HG02943 (cell line): ENCODE measurements around the gene ITGA2.
"Not testable (repeated sequence)": the region's sequence is repeated elsewhere in the genome, so short reads cannot be mapped to it uniquely, and the experiment has no call there.

Source experiments
- ATAC-seq: cut with Tn5 transposase; IDR thresholded peaks from one replicate; pipeline ENCODE4 v1.9.1; 2021; ENCODE audit warnings: mild to moderate bottlenecking, low read depth, moderate library complexity; ENCODE audit not compliant: unreplicated experiment

ITGA2 gene

DNA sequence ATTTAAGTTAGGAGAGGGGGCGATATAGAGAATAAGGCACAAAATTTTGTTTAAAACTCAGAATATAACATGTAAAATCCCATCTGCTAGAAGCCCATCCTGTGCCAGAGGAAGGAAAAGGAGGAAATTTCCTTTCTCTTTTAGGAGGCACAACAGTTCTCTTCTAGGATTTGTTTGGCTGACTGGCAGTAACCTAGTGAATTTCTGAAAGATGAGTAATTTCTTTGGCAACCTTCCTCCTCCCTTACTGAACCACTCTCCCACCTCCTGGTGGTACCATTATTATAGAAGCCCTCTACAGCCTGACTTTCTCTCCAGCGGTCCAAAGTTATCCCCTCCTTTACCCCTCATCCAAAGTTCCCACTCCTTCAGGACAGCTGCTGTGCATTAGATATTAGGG, 102.1 kb downstream of the ITGA2 start:
- no peak for ATAC-seq

DNA sequence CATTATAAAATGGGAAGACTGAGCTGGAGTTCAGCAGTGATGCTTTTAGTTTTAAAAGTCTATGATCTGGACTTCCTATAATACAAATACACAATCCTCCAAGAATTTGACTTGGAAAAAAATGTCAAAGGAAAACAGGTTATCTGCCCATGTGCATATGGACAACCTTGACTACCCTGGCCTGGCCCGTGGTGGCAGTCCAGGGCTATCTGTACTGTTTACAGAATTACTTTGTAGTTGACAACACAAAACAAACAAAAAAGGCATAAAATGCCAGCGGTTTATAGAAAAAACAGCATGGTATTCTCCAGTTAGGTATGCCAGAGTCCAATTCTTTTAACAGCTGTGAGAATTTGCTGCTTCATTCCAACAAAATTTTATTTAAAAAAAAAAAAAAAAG, 103.1 kb downstream of the ITGA2 start:
- no peak for ATAC-seq

DNA sequence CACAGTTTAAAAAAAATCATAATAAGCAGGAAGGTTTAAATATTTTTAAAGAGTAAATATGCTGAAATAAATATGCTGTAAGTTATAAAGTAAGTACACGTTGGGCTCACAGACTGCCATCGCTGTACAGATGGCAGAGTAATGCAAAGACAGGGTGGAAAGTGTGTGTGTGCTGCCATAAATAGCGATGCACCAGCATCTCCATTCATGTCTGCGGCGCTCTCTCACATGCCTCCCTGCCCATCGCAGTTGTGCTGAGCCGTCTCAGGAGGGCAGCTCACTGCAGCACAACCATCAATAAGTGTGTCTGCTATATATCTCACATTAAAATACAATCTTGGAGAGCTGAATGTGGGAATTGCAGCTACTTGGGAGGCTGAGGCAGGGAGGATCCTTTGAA, 106.1 kb downstream of the ITGA2 start:
- no peak for ATAC-seq

DNA sequence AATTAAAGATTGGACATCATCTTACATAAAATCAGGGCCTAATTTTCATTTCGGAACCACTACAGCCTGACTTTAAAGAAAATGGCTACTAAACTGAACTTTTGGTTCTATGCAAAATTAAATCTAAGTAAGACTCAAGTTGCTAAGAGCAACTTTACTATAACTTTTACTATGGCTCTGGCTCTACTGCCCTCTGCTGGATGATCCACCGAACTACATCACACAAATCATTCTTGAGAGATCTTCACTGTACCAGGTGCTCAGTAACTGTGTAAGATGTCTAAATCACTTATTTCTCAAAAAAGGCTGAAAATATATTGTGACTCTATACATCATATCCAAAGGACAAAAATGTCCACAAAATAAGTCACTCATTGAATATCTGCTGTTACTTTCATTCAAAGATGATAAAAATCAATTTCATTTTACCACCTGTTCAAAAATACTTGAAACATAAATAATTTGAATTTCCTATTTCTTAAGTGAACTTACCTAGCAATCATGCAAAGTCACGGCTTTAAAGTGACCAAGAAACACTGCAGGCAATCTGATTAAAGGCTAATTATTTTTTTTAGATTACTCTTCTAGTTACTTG, 106.9 kb downstream of the ITGA2 start:
- ATAC-seq = peak; percentile 56

DNA sequence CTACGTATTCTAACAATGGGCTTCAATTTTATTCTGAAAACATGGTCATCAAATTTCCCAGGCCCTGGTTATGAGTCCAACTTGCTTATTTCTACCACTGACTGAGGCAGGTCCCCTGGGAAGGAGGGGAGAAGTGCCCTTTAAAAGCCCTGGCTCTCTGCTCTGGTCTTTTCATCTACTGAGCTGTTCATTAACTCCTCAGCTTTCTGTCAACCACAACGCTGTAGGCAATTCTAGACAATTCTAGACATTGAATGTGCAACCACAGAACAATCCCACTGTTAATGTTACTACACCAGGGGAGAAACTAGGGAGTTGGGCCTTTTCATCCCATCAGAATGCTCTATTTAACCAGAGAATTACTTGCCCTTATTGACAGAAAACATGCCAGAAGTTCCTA, 110.4 kb downstream of the ITGA2 start:
- ATAC-seq = no peak

DNA sequence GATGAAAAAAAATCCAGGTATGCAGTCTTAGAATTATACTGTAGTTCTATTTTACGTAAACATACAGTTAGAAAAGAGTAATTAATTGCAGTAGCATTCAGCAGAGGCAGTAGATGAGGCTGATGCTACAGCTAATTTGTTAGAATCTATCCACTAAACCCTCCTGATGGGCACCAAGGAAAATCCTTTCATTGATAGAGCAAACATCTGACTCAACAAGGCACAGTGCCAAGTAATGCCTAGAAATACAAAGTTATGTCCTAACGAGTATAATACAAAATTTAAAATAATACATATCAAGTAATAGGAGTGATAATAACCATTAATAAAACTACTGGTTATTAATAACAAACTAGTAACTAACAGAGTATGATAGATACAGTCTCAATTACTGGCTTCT, 111.5 kb downstream of the ITGA2 start:
- ATAC-seq = no peak

DNA sequence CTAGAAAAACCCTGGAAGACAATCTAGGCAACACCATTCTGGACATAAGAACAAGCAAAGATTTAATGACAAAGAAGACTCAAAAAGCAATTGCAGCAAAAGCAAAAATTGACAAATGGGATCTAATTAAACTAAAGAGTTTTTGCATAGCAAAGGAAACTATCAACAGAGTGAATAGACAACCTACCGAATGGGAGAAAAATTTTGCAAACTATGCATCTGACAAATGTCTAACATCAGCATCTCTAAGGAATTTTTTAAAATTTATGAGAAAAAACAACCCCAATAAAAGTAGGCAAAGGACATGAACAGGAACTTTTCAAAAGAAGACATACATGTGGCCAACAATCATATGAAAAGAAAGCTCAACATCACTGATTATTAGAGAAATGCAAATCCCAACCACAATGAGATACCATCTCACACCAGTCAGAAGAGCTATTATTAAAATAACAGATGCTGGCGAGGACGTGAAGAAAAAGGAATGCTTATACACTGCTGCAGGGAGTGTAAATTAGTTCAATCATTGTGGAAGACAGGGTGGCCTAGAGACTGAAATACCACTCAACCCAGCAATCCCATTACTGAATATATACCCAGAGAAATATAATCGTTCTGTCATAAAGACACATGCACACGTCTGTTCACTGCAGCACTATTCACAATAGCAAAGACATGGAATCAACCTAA, 116.6 kb downstream of the ITGA2 start:
- no peak for ATAC-seq

DNA sequence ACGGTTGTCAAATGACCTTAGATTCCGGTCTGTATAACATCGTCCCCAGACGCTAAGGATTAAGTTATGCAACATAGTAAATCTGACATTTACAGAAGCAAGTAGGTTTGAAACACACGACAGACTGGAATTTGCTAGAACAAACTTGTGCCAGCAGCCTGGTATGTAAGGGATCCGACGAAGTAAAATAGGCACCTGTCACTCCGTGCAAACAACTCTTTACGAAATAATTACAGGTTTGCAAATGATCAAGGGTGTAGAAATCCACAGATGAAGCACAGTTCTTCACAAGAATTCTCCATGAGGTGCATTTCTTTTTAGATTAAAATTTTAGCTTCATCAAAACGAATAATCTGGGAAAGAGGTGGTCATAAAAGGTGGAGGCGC, 119.9 kb downstream of the ITGA2 start:
- ATAC-seq = no peak

DNA sequence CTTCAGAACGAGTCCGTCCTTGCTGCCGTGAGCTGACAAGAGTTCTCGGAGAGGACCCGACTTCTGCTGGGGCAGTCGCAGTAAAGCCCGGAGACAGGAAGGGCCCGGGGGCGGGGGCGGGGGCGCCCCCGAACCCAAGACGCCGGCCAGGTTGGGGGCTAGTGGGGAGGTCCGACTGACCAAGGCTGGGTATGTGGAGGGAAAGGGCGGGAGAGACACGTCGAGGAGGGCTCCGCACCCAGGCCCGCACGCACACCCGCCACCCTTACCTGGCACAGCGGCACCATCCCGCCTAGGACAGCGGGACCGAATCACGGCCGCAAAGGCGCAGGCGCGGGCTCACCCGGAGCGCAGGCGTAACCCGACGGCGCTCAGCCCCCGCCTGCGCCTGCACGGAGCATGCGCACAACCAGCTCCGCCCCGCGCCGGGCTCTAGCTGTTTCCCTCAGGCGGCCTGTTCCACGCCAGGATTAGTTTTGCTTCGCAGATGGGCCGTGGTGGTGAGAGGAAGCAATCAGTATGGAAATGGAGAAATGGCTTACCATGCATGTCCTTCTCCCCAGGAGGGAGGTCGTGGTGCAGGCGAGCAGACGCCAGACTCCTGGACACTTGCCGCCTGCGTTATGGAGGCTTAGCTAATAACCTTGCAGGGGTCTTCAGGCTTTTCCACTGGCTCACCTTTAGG, 120.4 kb downstream of the ITGA2 start, which contains the start of gene MOCS2:
TSS of gene MOCS2 (minus strand) at position 315 of the 685 bp plus-strand sequence. CDS start 2,583 bp downstream, outside the sequence.
- peak; percentile 96 for ATAC-seq

DNA sequence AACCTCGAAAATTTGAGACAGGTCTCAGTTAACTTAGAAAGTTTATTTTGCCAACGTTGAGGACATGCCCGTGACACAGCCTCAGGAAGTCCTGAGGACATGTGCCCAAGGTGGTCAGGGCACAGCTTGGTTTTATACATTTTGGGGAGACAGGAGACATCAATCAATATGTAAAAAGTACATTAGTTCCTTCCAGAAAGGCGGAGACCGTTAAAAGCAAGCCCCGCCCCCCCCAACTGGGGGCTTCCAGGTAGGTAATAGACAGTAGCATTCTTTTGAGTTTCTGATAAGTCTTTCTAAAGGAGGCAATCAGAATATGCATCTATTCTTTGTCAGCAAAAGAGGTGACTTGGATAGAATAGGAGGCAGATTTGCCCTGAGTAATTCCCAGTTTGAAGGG, 121.0 kb downstream of the ITGA2 start:
- ATAC-seq = peak; percentile 22

DNA sequence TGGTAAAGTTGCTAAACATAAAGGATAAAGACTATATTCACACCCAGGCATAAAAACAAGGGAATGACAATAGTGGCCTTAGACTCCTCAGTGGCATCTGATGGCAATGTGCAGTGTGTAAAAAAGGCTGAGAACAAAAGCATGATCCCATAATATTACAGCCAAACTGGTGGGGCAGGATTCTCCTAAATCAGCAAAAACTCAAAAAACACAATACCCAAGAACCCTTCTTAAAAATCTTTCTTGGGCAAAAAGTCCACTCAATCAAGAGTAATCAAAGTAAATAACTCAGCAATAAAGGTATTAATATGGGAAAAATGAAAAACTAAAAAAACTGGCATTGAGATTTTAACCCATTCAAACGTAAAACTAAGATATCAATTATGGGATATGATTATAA, 122.0 kb downstream of the ITGA2 start:
- ATAC-seq = no peak

DNA sequence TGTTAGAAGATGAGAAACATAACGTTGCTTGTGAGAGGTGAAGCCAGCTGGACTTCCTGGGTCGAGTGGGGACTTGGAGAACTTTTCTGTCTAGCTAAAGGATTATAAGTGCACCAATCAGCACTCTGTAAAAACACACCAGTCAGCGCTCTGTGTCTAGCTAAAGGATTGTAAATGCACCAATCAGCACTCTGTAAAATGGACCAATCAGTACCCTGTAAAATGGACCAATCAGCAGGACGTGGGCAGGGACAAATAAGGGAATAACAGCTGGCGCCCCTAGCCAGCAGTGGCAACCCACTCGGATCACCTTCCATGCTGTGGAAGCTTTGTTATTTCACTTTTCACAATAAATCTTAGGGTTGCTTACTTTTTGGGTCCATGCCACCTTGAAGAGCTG, 123.2 kb downstream of the ITGA2 start:
- not testable (repeated sequence) for ATAC-seq

DNA sequence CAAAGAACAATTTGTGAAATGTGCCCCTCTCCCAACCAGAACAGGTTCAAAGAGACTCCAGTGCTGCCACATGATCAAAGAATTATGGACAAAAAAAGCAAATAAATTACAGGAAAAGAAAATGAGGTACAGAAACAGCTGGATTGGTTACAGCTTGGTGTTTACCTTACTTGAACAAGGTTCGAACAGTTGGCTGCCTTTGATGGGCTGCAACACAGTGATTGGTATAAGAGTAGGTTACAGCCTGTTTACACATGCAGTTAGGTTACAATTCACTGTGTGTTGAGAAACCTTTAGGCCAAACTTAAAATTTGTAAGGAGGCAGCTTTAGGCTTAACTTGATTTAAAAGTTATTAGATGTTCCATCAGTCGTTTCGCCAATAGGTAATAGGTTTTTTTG, 123.8 kb downstream of the ITGA2 start:
- no peak for ATAC-seq

DNA sequence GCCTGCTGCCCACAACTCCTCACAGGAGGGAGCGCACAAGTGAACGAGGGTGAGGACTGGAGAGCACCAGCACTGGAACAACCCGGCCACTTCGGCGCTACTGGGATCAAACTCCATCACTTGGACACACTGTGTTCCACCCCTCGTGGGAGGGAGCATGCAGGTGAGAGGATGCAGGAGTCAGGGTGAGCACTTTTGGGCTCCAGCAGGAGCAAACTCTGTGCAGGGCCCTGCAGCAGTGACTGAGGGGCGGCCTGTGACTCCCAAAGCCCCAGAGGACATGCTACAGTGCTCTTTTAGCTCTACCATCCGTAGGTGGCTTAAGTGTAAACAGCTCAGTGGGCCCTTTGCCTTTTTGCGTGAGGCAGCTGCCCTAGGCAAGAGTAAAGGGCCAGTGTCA, 124.8 kb downstream of the ITGA2 start:
- no peak for ATAC-seq

DNA sequence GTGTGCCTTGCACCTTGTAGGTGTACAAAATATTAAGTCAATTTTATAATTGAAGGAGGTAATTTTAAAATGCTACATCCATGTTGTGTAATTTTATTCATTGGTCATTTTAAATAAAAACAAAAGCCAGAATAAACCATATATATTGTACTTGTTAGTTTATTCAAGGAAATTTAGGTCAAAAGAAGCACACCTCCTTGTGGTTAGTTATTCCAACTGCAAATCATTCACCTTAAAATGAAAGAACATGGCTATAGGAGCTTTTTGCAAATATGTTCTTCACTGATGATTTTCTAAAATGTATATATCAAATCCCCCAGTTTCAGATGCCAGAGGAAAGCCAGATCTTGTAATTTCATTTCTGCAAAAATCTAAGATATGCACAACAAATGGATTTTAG, 125.8 kb downstream of the ITGA2 start:
- no peak for ATAC-seq

DNA sequence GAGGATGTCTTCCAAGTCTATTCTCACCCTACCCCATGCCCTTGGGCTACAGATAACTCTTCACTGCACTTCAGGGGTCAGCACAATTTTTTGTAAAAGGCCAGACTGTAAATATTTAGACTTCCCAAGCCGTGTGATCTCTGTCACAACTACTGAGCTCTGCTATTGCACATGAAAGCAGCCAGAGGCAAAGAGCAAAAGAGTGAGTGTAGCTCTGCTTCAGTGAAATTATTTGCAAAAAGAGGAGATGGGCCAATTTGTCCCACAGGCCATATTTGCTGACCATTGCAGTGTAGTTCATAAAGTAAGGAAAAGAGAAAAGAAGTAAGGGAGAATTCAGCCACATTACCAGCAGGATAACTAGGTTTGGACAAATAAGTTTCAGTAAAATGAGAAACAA, 127.4 kb downstream of the ITGA2 start:
- no peak for ATAC-seq

DNA sequence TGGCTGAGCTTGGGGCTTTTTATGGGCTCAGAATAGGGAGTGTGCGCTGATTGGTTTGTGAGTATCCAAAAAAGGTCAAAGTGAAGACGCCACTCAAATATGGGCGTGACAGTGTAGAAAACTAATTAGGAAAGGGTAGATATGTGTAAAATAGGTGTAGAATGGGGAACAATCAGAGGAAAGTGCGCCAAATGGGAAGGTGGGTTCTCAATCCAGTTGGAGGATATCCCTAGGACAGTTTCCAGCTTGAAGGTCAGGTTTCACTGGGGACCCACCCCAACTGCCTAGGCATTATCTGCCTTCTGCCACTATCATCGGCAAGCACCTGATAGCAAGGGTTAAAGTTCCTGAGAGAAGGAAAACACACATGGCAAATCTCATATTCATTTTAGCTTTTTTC, 129.7 kb downstream of the ITGA2 start:
- no peak for ATAC-seq

DNA sequence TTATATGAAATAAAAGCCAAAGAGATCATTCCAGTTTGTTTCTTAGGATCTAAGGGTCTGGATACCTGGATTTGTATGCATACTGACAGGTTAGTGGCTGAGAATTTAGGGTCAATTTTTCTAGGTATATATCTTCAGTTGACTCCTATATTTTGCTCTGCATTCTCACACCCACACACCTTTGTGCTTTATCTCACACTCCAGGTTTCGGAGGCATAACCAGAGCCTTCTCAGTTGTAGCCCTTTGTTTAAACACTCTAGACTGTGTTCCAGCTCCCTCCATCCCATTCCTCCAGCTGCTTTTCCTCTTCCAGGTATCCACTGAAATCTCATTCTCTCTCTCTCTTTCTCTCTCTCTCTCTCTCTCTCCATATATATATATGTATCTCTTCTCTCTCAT, 131.0 kb downstream of the ITGA2 start:
- no peak for ATAC-seq

DNA sequence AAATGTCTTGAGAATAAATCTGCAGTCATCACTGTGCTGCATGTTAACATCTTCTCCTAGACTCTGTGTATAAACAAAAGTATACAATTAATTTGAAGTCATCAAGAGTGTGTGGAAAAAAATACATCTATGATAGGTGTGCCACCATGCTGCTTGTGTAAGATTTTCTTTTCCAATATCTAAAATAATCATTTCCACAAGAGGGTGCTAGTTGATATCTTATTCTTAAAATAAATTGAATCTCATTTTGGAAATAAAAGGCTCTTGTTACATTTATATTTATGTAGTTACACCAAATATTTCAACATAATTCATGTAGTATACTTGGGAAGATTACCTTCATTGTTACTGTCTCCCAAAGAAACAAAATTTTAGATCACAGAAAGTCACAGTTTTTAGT, 134.6 kb downstream of the ITGA2 start:
- no peak for ATAC-seq

DNA sequence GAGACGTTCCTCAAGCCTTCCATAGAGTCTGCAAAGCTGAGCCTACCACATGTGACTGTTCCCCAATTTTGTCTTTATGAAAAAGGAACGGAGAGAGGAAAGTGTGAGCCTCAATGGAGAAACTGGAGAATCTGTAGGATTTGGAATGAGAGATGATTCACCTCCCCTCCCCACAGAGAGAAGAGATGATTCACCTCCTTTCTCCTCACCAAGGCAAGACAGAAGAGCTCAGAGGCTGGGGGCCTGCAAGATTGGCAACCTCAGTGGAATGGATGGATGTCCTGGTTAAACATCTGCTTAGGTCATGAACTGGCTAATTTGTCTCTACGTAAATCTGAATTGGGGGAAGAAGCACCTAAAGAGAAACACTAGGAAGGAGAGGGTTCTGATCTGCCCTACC, 137.4 kb downstream of the ITGA2 start:
- ATAC-seq = no peak

DNA sequence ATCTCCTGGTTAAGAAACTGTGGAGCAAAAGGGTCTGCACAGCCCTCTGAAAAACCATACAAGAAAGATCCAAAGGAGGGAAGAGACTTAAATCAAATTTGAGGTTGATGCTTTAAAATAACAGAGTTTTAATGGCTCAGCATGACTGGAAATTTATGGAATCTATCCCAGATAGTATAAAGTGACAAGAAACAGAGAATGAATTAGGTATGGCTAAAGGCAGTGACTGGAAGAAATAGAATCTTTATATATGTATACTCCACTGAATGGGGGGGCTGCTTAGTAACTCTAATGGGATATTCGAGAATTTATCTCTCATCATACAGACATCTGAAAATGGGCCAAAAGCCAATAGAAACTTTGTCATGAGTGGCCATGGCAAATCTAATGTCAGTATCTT, 138.0 kb downstream of the ITGA2 start:
- ATAC-seq = no peak

DNA sequence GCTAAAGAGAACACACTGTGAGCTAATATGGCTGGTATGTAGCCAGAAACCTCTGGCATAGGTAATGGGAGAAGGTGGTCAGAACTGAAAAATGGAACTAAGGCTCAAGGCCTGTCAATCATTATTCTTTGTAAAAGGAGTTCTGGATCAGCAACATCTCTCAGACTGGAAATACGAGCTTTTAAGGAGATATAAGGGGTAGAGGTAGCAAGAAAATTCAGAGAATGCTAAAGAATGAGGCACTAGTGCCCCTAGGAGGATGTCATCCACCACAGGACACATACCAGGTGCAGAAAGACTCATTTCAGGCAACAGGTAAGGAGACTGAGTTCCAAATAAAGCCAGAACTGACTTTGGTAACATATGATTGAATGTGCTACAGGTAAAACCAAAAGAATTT, 139.3 kb downstream of the ITGA2 start:
- no peak for ATAC-seq
